Hepatic stellate cell (primary cell): ENCODE data around the gene ULBP3.

ENCODE experiments used
- DNase-seq: peaks from one replicate; pipeline ENCODE4 v3.0.0; 2011; ENCODE audit warnings: low spot score

ULBP3 gene

GRCh38 chr6:150068720-150069648, at the start of gene ULBP3:
ULBP3 (minus strand) TSS chr6:150069121; CDS start chr6:150069066, 55 bp downstream.
- DNase-seq: peak; percentile 98

- DNase-seq: no peak
Measured at GRCh38 chr6:150118627-150119026, 49.7 kb upstream of the ULBP3 start.

GRCh38 chr6:150118203-150118602, 49.3 kb upstream of the ULBP3 start:
- DNase-seq: no peak

GRCh38 chr6:150116200-150116800, 47.4 kb upstream of the ULBP3 start:
- DNase-seq: no peak

GRCh38 chr6:150115769-150116168, 46.8 kb upstream of the ULBP3 start:
- DNase-seq: no peak

GRCh38 chr6:150112233-150112632, 43.3 kb upstream of the ULBP3 start:
- DNase-seq: no peak

GRCh38 chr6:150102750-150103270, 33.9 kb upstream of the ULBP3 start:
- no peak for DNase-seq

- no peak for DNase-seq
Measured at GRCh38 chr6:150100745-150101144, 31.8 kb upstream of the ULBP3 start.

- DNase-seq: no peak
Measured at GRCh38 chr6:150099953-150100352, 31.0 kb upstream of the ULBP3 start.

GRCh38 chr6:150099546-150099945, 30.6 kb upstream of the ULBP3 start:
- DNase-seq: no peak

GRCh38 chr6:150098155-150098554, 29.2 kb upstream of the ULBP3 start:
- no peak for DNase-seq

- DNase-seq: no peak
Measured at GRCh38 chr6:150093397-150093796, 24.5 kb upstream of the ULBP3 start.

GRCh38 chr6:150091476-150091875, 22.6 kb upstream of the ULBP3 start:
- DNase-seq: no peak

GRCh38 chr6:150090328-150090727, 21.4 kb upstream of the ULBP3 start:
- DNase-seq: no peak

- DNase-seq: no peak
Measured at GRCh38 chr6:150088481-150089154, 19.7 kb upstream of the ULBP3 start.

- DNase-seq: no peak
Measured at GRCh38 chr6:150087336-150087735, 18.4 kb upstream of the ULBP3 start.

GRCh38 chr6:150086026-150086425, 17.1 kb upstream of the ULBP3 start:
- no peak for DNase-seq

GRCh38 chr6:150084426-150084825, 15.5 kb upstream of the ULBP3 start:
- DNase-seq: no peak

- DNase-seq: no peak
Measured at GRCh38 chr6:150083839-150084238, 14.9 kb upstream of the ULBP3 start.

GRCh38 chr6:150081702-150082101, 12.8 kb upstream of the ULBP3 start:
- DNase-seq: no peak

- no peak for DNase-seq
Measured at GRCh38 chr6:150079604-150080003, 10.7 kb upstream of the ULBP3 start.

- no peak for DNase-seq
Measured at GRCh38 chr6:150078788-150079187, 9.9 kb upstream of the ULBP3 start.
